GM18505 (cell line): ENCODE data around the gene RXFP1.
A peak's percentile ranks its signal among the peaks of the same experiment; 100 is the strongest.

Experiments used
- ATAC-seq: cut with Tn5 transposase; IDR thresholded peaks from one replicate; pipeline ENCODE4 v1.9.1; 2021; ENCODE audit not compliant: unreplicated experiment
- POLR2A ChIP-seq: IDR thresholded peaks from 4 replicates; pipeline ENCODE4 v1.6.1; 2011; ENCODE audit warnings: borderline replicate concordance; ENCODE audit not compliant: insufficient read depth, insufficient read length; ENCODE audit errors: extremely low read depth

The RXFP1 gene

GRCh38 chr4:158534727-158535126 is 13.0 kb downstream of the RXFP1 start:
- no peak for TF ChIP-seq POLR2A
- ATAC-seq, result no peak

DNA sequence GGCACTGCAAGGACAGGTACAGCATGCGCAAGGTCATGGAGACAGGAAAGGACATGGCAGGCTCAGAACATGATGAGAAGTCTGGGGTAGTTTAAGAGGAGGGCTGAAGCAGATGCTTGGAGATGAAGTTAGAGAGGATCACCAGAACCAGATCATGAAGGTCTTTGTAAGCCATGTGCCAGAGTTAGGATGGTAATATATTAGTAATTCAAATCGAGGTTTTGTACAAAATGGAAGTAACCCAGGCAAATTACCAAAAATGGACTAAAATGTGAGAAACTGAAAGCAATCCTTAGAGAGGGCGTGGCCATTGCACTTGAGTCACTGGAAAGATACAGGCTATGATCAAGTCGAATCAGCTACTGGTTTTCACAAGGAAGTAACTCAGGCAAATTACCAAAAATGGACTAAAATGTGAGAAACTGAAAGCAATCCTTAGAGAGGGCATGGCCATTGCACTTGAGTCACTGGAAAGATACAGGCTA is 13.5 kb downstream of the RXFP1 start:
- no peak for TF ChIP-seq POLR2A
- ATAC-seq, result peak; percentile 60

DNA sequence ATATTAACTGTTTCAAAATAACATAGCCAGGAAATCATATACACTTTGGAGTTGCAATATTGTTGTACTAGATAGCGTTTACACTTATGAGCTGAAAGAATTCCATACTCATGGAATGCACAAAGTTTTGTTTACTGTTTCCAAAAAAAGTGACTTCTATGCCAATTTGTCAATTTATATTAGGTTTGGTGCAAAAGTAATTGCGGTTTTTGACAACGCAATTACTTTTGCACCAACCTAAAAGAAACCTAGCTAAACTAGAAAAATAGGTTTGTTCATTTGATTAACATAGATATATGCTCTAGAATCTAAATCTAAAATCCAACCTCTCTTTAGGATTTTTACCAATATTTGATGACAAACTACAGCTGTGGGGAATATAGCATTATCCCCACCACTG is 15.2 kb downstream of the RXFP1 start:
- no peak for ATAC-seq
- TF ChIP-seq POLR2A, result no peak

- no peak for TF ChIP-seq POLR2A
- ATAC-seq, result no peak
These were observed 16.5 kb downstream of the RXFP1 start for GRCh38 chr4:158538176-158538575.

GRCh38 chr4:158538911-158539310 is 17.2 kb downstream of the RXFP1 start:
- no peak for TF ChIP-seq POLR2A
- ATAC-seq, result no peak

DNA sequence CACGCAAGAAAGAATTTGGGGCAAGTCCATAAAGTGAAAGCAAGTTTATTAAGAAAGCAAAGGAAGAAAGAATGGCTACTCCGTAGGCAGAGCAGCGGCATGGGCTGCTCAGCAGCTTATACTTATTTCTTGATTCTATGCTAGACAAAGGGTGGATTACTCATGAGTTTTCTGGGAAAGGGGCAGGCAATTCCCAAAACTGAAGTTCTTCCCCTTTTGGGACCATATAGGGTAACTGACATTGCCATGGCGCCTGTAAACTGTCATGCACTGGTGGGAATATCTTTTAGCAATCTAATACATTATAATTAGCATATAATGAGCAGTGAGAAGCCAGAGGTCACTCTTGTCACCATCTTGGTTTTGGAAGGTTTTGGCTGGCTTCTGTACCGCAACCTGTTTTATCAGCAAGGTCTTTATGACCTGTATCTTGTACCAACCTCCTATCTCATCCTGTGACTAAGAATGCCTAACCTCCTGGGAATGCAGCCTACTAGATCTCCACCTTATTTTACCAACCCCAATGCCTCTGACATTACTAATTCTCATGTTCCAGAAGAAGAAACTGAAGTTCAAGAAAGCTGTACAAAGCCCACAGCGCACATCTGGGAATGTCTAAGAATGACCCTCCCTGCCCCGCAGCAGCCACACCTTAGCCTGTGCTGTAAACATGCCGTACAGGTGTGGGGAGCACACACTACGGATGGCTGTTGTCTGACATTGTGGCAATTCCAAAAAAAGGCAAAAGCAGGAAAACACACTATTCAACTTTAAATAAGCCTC is 18.6 kb downstream of the RXFP1 start:
- ATAC-seq, result no peak
- TF ChIP-seq POLR2A, result no peak

DNA sequence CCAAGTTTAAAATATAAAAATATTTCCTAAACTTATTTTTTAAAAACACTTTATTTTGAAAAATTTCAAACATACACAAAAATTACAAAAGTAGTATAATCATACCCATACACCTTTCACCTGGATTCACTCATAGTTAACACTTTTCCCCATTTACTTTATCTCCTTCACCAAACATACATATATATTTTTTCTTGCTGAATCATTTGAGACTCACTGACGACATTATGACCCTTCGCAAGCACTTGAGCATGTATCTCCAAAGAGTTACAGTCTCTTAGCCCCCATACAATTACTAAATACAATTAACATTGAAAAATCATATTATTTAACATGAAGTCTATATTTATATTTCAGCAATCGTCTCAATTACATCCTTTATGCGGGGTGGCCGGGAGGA is 19.8 kb downstream of the RXFP1 start:
- no peak for TF ChIP-seq POLR2A

DNA sequence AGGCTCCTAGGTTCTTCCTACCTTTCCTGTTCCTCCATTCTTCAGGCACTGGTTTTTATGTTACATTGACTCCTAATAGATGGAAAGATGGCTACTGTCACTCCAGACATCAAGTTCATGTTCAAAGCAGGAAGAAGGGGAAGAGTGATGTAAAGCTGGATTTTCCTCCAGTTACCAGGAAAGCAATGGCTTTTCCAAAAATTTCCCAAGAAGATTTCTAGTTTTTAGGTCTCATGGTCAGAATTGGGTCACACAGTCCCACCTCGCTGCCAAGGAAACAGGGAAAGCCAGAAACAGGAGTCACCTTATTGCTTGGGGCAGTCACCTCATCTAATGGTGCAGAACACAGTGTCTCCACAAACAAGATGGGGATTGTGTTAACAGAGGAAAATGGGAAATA is 21.5 kb downstream of the RXFP1 start:
- TF ChIP-seq POLR2A, result no peak
- no peak for ATAC-seq

More for the DNA sequence above, 19.8 kb downstream of the RXFP1 start:
- ATAC-seq, result no peak

- ATAC-seq, result no peak
- TF ChIP-seq POLR2A, result no peak
These were observed 22.5 kb downstream of the RXFP1 start for GRCh38 chr4:158544141-158544540.

DNA sequence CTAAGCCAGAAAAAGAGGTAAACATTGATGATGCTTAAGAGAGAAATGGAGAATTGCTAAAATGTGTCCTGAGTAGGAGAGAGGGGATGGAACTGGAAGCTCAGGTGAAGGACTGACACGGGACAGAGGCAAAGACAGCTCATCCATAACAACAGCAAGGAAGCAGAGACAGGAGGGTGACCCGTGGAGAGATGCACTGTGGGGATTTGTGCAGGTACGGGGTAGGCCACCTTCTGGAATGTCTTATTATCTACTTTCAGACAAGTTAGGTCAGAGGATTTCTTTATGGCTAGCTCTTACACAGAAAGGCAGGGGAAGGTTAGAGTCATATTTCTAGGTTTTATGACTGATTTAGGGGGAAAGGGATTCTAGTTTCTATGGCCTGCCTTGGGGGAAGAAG is 31.7 kb downstream of the RXFP1 start:
- TF ChIP-seq POLR2A, result no peak
- ATAC-seq, result no peak

GRCh38 chr4:158560284-158560683 is 38.6 kb downstream of the RXFP1 start:
- no peak for TF ChIP-seq POLR2A
- ATAC-seq, result no peak

GRCh38 chr4:158566860-158567259 is 45.2 kb downstream of the RXFP1 start:
- no peak for ATAC-seq
- TF ChIP-seq POLR2A, result no peak

GRCh38 chr4:158571736-158572135 is 50.1 kb downstream of the RXFP1 start:
- no peak for ATAC-seq
- no peak for TF ChIP-seq POLR2A

DNA sequence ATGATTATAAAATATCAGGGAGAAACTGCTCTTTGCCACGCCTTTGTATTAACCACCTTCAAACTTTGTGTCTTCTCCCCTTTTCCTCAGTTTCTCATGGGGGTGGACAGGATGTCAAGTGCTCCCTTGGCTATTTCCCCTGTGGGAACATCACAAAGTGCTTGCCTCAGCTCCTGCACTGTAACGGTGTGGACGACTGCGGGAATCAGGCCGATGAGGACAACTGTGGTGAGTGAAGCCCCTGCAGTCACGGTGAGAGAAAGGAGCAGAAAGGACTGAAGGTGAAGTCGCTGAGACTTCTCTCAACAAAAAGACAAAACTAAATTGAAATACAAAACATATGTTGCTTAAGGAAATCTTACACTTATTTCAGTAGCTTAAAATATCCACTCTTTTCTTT is 50.9 kb downstream of the RXFP1 start:
- no peak for TF ChIP-seq POLR2A
- no peak for ATAC-seq
